ENCODE measurements around the gene CLTCL1.

DNA sequence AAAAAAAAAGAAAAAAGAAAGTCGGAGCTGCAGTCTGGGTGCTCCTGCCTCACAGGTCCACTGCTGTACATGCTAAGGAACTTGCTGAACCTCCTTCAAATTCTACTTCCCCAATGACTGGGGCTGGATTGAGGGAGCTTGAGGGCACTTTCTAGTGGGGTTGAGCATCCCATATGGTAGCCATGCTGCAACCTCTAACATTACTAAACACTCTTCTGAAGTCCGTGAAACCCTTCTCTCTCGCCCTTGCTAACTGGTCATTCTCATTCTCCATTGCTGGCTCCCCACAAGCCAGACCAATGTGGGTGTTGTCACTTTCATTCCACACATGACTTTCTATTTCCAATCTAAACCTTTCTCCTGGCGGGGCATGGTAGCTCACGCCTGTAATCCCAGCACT lies 148.3 kb downstream of the CLTCL1 start:
- TF ChIP-seq, protein P1, sequence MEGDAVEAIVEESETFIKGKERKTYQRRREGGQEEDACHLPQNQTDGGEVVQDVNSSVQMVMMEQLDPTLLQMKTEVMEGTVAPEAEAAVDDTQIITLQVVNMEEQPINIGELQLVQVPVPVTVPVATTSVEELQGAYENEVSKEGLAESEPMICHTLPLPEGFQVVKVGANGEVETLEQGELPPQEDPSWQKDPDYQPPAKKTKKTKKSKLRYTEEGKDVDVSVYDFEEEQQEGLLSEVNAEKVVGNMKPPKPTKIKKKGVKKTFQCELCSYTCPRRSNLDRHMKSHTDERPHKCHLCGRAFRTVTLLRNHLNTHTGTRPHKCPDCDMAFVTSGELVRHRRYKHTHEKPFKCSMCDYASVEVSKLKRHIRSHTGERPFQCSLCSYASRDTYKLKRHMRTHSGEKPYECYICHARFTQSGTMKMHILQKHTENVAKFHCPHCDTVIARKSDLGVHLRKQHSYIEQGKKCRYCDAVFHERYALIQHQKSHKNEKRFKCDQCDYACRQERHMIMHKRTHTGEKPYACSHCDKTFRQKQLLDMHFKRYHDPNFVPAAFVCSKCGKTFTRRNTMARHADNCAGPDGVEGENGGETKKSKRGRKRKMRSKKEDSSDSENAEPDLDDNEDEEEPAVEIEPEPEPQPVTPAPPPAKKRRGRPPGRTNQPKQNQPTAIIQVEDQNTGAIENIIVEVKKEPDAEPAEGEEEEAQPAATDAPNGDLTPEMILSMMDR (IDR thresholded peaks at IDR 0.05): no peak
- TF ChIP-seq ZFX (IDR thresholded peaks at IDR 0.05; ENCODE audit: borderline replicate concordance): no peak
